Measurements from ENCODE around the gene SRBD1.

Gene SRBD1

DNA sequence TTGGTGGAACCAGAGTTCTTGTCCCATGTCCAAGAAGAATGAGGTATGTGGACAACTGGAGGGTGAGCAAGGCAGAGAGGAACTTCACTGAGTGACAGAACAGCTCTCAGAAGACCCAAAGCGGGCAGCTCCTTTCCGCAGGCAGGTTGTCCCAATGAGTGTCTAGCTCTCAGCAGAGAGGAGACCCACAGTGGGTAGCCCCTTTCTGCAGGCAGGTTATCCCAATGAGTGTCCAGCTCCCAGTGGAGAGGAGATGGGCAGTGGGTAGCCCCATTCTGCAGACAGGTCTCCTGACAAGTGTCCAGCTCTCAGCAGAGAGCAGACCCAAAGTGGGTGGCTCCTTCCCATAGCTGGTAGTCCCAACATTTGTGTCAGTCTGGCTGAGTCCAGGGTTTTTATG is 69.6 kb downstream of the SRBD1 start:
- DNase-seq = no peak

DNA sequence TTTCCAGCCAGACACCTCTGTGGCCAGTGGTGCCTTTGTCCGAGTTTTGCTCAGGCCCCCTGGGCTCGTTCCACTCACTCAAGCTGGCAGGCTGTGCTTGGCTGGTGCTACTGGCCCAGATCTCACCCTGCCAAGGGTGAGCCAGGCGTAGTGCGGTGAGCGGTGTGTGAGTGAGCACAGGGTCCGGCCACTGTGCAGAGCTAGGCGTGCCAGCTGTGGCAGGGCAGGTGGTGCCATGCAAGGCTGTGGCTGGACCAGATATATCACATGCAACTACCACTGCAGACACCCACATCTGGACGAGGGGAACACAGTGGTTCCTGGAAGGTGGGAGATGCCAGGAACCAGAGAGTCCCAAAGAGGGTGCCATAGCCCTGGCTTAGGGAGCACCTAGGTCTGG is 70.1 kb downstream of the SRBD1 start:
- DNase-seq = no peak

DNA sequence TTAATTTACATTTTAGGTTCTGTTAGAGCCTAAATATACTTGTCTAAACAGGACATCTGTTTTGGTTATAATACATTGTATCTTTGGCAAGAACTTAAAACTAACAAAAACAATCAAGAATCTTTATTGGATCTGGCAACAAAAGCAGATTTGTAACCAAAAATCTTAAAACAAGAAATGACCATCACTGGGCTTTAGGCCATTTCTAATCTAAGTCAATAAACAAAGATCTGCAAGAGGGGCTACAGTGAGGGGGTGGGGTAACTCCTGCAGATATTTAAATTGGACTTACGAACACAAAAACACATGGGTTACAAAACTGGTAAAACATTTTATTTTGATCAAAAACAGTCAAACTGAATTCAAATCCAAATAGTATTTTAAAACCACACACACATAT is 77.3 kb downstream of the SRBD1 start:
- no peak for DNase-seq

DNA sequence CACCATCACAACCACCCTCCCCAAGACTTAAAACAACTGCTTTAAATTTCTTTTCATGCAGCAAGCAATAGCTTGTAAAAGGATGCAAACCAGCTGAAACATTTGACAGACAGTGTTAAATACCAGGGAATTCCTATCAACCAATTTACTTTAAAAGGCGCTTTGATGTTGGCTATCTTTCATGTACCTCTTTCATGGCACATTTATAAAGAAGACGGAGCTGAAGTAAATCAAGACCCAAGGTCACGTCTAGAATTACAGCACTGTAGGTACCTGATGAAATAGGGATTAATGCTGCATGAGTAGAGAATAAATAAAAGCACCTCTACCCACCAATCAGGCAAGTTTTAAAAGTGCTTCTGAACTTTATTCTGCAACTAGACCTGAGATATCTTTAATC is 78.9 kb downstream of the SRBD1 start:
- no peak for DNase-seq

DNA sequence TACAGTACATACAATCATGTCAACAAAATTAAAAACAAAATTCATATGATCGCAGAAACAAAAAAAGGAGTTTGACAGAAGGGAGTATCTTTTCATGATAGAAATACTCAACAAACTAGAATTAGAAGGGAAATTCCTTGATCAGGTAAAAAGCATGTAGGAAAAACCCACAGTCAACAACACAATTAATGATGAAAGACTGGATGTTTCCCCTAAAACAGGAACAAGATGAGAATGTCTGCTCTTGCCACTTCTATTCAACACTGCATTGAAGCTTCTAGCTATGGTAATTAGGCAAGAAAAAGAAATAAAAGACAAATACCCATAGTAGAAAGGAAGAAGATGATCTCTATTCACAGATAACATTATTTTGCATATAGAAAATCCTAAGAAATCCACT is 87.1 kb downstream of the SRBD1 start:
- no peak for DNase-seq

DNA sequence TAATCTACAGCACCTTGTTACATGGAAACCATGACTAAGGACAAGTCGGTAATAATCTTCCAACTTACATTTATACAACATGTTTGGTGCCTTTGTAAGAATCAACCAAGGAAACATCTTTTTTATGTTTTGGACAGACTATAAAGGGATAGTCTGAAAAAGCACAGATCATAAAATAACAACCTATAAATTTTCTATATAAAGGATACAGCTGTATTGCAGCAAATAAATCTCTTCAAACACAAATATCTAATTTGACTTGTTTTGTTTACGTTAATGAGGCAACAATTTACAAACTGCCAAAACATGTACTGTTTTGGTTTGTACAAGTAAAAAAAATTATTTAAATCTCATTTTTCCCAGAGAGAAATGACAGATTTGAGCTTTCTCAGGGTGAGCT is 92.5 kb downstream of the SRBD1 start:
- no peak for DNase-seq

DNA sequence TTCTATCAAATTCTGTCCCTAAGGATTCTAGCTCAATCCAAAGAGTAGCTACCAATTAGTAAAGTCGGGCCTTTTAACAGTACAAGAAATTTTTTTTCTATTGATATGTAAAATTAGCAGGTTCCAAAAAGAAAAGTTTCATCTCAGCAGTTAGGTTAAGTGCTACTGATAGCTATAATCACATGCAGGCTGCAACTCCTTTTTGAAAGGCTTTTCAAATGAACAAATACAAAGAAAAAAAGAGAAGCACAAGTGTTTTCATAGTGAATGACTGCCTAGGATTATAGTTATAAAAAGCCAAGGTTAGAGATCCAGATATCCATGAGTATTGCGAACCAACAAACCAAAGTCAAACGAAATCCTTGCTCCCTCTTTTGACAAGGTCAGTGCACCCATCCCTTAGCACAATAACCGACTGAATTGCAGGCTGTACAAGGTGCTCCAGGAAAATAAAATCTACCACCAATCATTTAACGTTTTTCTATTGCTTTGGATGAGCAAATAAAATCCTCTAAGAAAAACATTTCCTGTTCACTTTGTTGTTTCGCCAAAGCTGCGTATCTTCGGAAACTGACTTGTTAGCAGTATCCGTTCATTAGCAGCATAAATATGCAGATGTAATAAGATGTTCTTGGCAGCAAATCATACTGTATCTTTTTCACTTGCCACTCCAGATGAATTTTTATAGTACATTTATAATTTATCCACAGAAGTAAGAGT is 100.2 kb downstream of the SRBD1 start:
- no peak for DNase-seq

DNA sequence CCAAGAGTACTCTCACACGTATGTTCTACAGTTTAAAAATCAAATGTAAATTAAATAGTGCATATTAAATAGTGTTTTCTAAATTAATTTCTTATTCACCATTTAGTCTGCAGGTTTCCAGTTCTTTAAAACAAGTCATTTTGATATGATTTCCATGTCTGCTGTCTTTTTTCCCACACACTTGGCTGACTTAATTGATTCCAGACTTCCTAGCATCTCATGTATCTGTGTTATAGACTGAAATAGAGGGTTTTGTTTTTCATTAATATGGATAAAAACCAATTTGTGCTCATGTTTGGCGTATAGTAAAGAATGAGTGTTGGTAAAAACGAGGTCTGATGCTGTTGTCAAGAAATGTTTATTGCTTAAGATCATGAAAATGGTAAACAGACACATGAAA is 104.3 kb downstream of the SRBD1 start:
- no peak for DNase-seq

DNA sequence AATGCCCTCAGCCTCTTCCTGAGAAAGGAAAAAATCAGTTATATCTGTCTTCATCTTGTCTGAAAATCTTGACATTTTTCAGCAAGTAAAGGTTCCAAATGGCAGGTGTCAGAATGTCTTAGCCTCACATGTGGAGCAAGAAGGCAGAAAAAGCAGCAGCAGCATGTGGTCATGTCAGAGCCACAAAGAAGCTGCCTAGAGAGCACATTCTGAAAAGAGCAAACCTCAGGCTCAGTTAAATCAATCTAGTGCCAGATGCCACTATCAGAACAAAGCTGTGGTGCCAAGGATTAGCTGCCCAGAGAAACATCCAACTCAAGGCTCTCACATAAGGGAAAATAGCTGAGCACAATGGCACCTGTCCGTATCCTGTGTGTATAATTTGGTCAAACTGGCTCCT is 105.9 kb downstream of the SRBD1 start:
- no peak for DNase-seq

DNA sequence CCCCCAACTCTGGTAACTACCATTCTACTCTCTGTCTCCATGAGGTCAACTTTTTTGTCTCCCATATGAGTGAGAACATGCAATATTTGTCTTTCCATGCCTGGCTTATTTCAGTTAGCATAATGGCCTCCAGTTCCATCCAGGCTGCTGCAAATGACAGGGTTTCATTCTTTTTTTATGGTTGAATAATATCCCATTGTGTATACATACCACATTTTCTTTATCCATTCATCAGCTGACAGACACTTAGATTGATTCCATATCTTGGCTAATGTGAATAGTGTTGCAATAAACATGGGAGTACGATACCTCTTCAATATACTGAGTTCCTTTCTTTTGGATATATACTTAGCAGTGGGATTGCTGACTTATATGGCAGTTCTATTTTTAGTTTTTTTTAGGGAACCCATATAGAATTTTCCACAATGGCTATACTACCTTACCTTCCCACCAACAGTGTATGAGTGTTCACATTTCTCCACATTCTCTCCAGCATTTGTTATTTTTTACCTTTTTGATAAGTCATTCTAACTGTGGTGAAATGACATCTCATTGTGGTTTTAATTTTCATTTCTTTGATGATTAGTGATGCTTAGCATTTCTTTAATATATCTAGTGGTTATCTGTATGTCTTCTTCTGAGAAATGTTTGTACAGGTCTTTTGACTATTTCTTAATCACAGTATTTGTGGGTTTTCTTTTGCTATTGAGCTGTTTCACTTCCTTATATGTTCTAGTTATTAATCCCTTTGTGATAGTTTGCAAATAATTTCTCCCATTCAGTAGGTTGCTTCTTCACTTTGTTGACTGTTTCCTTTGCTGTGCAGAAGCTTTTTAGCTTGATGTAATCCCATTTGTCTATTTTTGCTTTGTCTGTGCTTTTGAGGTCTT is 112.2 kb downstream of the SRBD1 start:
- DNase-seq = no peak

DNA sequence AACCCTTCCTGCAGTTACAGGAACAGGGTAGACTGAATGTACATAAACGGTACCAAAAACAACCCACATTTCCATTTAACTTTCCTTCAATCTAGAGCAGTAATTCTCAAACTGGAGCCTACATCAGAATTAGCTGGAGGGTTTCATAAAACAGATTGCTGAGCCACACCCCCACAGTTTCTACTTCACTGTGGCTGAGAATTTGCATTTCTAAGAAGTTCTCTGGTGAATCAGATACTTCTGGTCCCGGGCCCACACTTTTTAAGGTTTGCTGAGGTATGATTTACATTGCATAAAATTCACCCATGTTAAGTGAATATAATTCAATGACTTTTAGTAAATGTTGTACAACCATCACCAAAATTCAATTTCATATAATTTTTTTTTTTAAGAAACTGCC is 113.7 kb downstream of the SRBD1 start:
- DNase-seq = no peak

DNA sequence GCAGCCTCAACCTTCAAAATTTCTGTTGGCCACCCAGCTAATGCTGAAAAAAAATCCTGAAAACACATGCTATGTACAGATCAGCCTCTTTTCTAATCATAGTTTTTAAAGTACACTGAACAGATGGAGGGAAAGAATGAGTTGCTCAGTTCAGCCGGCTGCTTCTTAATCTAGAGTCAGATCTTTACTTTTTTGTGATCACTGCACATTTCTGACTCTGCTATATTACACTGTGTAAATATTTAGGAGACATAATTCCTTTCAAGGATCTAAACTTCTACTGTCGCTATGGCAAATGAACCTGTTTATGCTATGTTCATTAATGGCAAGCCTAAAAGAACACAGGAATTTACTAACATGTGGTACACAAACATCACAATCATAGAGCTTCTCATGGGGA is 114.2 kb downstream of the SRBD1 start:
- DNase-seq = no peak

DNA sequence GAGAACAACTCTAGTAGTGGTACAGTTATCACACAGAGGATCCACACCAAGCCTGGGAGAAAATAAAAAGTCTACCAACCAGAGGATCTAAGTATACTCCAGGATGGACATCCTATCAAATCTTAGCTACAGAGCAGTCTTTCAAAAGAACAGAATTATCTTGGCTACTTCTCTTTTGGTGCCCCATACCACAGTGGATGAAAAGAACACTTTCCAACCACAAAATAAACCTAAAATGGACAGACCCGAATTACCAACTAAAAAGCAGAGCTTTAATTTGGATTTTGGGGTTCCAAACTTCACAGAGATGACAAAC is 116.1 kb downstream of the SRBD1 start:
- no peak for DNase-seq

DNA sequence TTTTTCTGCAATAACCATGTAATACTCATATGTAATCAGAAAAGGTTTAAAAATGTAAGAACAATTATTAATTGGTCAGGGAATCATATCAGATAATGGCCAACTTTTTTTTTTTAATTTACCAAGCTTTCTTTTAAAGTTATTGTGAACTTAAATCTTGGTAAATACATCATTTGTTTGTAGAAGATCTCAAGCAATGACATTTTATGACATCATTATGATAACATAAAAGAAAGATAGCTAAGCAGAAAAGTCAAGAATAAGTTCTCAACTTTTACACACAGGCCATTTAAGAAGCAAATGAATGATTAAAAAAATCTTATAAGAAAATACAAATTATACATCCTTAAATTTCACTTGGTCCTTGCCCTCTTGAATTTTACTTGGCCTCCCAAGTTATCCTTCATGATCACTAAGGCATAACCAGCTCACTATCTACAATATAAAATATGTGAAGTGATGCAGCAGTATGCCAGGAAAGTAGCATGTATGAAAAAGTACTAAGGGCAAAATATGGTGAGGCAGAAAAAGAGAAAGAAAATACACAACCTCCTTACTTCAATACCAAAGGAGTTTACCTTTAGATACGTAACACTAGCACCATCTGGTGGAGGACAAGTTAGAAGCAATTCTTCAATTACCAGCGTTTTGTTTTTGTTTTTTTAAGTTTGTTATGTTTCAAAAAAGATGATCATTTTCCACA is 116.6 kb downstream of the SRBD1 start:
- no peak for DNase-seq

DNA sequence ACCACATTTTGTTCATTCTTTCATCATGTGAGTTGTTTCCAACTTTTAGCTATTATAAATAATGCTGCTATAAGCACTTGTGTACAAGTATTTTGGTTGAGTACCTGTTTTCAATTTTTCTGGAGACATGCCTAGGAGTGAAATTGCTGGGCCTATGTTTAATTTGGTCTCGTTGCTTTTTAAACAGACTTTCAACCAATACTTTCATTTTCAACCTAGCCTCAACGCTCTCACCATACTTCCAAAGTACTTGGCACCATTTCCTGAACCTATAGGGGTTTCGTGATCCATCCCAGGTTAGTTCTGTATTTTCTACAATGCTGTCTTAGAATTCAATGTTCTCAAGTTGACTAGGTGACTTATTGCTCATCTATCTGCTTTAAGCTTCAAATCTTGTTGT is 126.1 kb downstream of the SRBD1 start:
- no peak for DNase-seq

DNA sequence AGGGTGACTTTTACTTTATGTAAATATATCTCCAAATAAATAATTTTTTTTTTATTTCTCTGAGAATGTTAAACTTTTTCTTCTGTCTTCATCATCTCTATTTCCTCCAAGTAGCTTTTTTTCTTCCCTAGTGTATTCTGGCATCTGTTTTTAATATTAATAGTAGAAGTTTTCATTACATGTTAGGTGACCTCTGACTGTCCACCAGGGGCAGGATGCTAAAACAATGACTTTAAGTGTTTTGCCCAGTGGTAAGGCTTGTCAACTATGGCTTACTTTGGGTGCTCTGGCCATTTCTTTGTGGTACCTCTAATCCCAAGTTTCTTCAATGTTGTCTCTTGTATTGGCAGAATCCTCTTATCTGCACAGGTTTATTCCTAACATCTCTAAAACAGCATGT is 127.1 kb downstream of the SRBD1 start:
- no peak for DNase-seq

DNA sequence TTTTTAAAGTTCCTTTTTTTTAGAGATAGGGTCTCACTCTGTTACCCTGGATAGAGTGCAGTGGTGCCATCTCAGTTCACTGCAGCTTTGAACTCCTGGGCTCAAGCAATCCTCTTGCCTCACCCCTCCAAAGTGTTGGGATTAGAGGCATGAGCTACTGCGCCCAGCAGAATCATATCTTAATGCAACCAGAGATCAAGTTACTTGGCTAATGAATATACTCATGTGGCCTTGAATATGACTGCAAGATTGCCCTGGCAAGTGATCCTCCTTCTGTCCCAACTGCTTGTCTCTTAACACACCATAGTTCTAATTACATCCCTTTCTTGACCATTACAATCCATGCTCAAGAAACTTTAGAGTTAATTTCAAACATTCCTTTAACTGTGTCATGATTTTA is 133.5 kb downstream of the SRBD1 start:
- no peak for DNase-seq

DNA sequence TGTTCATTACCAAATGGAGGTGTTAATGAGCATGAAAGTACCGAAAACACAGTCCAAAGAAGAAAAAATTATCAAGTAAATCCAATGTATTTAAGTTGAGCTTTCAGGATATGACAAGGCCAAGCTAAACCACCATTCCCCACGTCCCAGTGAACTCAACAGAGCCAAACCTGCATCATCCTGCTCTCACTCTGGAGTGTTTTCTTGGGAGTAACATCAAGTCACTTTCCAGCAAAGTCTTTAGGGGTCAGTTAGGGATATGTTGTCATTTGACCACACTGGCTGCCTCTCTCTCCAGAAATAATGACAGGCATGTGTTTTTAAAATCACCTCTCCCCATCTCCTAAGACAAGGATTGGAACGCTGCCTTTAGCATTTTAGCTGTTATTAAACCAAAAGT is 140.5 kb downstream of the SRBD1 start:
- no peak for DNase-seq

DNA sequence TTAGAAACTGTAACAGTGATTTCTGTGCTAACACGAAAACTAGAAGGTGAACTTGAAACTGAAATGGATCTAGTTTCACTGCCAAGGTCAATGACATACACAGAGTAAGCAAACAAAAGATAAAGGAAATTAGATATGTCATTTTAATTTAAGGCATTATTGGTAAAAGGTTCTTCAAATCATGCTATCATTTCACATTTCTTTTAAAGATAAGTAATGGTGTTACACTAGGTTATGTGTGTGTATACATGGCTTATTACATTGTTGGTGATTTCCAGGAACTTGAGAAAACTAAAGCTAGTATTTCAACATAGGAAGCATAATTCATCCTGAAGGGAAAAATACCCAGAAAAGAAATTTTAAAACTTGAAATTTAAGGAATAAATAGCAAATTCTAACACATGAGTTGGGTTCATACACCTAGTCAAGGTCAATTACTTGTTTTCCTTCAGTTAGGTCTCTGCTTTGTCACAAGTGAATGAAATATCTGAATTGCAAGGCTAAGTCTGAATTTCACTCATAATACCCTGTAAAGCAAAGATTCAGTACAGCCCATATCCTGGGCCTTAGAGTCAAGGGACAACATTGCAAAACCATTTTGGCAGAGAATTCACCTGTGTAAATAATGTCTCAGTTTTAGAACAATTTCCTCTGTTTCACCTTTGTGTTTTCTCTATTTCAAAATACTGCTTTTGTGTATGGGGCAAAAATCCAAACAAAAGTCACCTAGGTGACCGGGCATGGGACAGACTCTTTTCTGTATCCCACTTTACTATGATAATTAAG is 141.6 kb downstream of the SRBD1 start:
- DNase-seq = no peak

DNA sequence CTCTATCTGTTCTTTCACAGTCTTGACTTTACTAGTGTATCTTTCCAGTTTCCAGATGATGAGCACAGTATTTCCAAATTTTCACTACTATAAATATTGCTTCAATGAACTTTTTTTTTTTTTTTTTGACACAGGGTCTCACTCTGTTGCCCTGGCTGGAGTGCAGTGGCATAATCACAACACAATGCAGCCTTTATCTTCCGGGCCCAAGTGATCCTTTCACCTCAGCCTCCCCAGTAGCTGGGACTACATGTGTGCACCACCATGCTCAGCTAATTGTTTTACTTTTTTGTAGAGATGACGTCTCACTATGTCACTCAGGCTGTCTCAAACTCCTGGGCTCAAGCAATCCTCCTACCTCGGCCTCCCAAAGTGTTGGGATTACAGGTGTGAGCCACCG is 142.8 kb downstream of the SRBD1 start:
- no peak for DNase-seq

DNA sequence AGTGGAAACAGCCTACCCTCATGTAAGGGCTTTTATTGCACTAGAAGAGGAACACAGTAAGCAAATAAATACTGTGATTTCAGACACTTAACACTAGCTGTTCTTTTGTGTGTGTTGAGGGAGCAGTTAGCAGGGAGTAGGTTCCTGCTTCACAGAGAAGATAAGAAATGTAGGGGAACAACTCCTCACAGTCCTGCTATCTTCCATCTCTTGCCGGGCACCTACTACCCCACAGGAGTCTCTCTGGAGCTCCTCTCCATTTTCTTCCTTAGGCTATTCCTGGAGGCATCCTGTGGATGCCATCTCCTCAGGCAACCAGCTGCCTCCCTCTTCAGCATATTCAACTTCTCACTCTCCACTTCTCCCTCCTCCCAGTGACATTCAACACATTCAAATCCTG is 145.0 kb downstream of the SRBD1 start:
- no peak for DNase-seq

DNA sequence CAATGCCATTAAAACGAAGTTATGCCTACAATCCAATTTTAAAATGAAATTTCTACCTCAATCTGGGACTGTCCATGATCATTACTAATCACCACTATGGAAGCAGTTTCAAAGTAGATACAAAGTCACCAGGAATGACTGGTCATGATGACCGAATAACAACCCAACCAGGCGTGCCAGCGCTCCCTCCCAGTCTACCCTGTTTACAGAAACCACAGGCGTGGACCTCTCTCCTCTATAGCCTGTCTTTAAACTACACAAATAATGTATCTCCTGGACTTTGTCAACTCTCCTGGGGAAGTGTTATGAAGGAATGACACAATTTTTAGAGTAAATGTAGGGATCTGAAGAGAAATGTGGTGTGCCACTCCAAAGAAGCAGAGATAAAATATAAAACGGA is 150.2 kb downstream of the SRBD1 start:
- no peak for DNase-seq

DNA sequence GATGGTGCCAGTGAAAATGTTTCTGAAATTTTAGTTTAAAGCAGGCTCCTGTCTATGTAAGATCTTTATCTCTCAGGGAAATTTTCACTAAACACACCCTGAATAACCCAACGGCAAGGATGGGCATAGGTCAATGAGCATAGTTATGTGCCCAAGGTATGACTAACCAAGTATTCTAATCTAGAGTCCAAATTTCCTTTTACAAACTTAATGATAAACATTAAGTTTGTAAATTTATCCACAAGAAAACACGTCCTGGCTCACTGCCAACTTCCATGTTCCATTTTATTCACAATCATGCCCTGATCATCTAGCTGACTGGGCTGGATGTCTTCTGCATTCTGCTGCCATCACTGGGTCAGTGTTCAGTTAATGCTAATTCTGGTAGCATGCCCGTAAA is 151.2 kb downstream of the SRBD1 start:
- DNase-seq = no peak

Measured in CD4-positive, alpha-beta T cell treated with Interleukin-6 for 4 hours (primary cell).